Neuron (in vitro differentiated cells): ENCODE measurements around the gene FERMT1.
"Not testable (repeated sequence)": the region's sequence is repeated elsewhere in the genome, so short reads cannot be mapped to it uniquely, and the experiment has no call there.

Experiments
- H2AFZ ChIP-seq: one replicate; pipeline ENCODE4 v1.6.1; 2013; ENCODE audit warnings: low read depth, mild to moderate bottlenecking, inconsistent platforms, low read length, moderate library complexity
- H3K27me3 ChIP-seq: one replicate; pipeline ENCODE4 v1.6.1; 2013; ENCODE audit warnings: low read length; ENCODE audit not compliant: insufficient read depth
- H3K36me3 ChIP-seq: one replicate; pipeline ENCODE4 v1.6.1; 2013; ENCODE audit warnings: low read length; ENCODE audit not compliant: insufficient read depth
- H3K4me1 ChIP-seq: one replicate; pipeline ENCODE4 v1.6.1; 2013; ENCODE audit warnings: low read length; ENCODE audit not compliant: insufficient read depth
- H3K4me3 ChIP-seq: 2 replicates; pipeline ENCODE4 v1.5.1; 2013; ENCODE audit warnings: mild to moderate bottlenecking, low read length, moderate library complexity
- H3K9me3 ChIP-seq: one replicate; pipeline ENCODE4 v1.6.1; 2013; ENCODE audit warnings: low read length

FERMT1 gene

GRCh38 chr20:6040540-6040939, 82.3 kb downstream of the FERMT1 start:
- Histone ChIP-seq H3K4me1 (no peaks in the 10 kb centered on the region), H3K27me3 (no peaks in the 10 kb centered on the region), H3K36me3 (peaks cover 54% of the 10 kb centered on the region), H3K9me3 (peaks cover 5% of the 10 kb centered on the region), H3K4me3 (no peak overlapping the region), H2AFZ (no peak overlapping the region)

- Histone ChIP-seq H3K4me1 (no peaks in the 10 kb centered on the region), H3K27me3 (no peaks in the 10 kb centered on the region), H3K9me3 (peaks cover 5% of the 10 kb centered on the region), H3K36me3 (peaks cover 56% of the 10 kb centered on the region), H3K4me3 (no peak overlapping the region), H2AFZ (no peak overlapping the region)
These were observed 83.1 kb downstream of the FERMT1 start for GRCh38 chr20:6039766-6040165.

GRCh38 chr20:6038256-6038655, 84.6 kb downstream of the FERMT1 start:
- no peaks in the 10 kb centered on the region for H3K27me3 ChIP-seq
- H3K9me3 ChIP-seq = peaks cover 5% of the 10 kb centered on the region
- no peak overlapping the region for H3K4me3 ChIP-seq
- H3K36me3 ChIP-seq = peaks cover 70% of the 10 kb centered on the region
- no peak overlapping the region for H2AFZ ChIP-seq
- H3K4me1 ChIP-seq = no peaks in the 10 kb centered on the region

GRCh38 chr20:6037082-6037481, 85.7 kb downstream of the FERMT1 start:
- Histone ChIP-seq H3K4me3 (no peak overlapping the region), H3K4me1 (no peaks in the 10 kb centered on the region), H3K36me3 (peaks cover 71% of the 10 kb centered on the region), H3K9me3 (peaks cover 5% of the 10 kb centered on the region), H3K27me3 (no peaks in the 10 kb centered on the region), H2AFZ (no peak overlapping the region)

GRCh38 chr20:6036213-6036612, 86.6 kb downstream of the FERMT1 start:
- Histone ChIP-seq H3K4me3 (no peak overlapping the region), H3K36me3 (peaks cover 68% of the 10 kb centered on the region), H3K27me3 (no peaks in the 10 kb centered on the region)

GRCh38 chr20:6034134-6034969, 88.5 kb downstream of the FERMT1 start:
- Histone ChIP-seq H3K27me3 (no peaks in the 10 kb centered on the region), H3K36me3 (peaks cover 51% of the 10 kb centered on the region), H3K4me1 (no peaks in the 10 kb centered on the region), H3K9me3 (no peaks in the 10 kb centered on the region), H3K4me3 (no peak overlapping the region), H2AFZ (no peak overlapping the region)

More at GRCh38 chr20:6036213-6036612, 86.6 kb downstream of the FERMT1 start:
- H3K4me1 ChIP-seq = no peaks in the 10 kb centered on the region
- peaks cover 5% of the 10 kb centered on the region for H3K9me3 ChIP-seq
- H2AFZ ChIP-seq = no peak overlapping the region

- H3K27me3 ChIP-seq, H2AFZ ChIP-seq, H3K4me1 ChIP-seq, H3K4me3 ChIP-seq, H3K9me3 ChIP-seq: not testable (repeated sequence)
- peaks cover 38% of the 10 kb centered on the region for H3K36me3 ChIP-seq
These were observed 89.9 kb downstream of the FERMT1 start for GRCh38 chr20:6032907-6033306.

GRCh38 chr20:6030453-6031080, 92.3 kb downstream of the FERMT1 start:
- H3K4me1 ChIP-seq = no peaks in the 10 kb centered on the region
- peaks cover 33% of the 10 kb centered on the region for H3K36me3 ChIP-seq
- peaks cover 4% of the 10 kb centered on the region for H3K9me3 ChIP-seq
- no peak overlapping the region for H3K4me3 ChIP-seq
- H3K27me3 ChIP-seq = no peaks in the 10 kb centered on the region
- no peak overlapping the region for H2AFZ ChIP-seq

GRCh38 chr20:6029538-6029937, 93.3 kb downstream of the FERMT1 start:
- H3K36me3 ChIP-seq = peaks cover 38% of the 10 kb centered on the region

GRCh38 chr20:6028818-6029217, 94.0 kb downstream of the FERMT1 start:
- Histone ChIP-seq H3K4me3 (no peak overlapping the region), H3K4me1 (no peaks in the 10 kb centered on the region), H3K9me3 (peaks cover 10% of the 10 kb centered on the region), H3K27me3 (no peaks in the 10 kb centered on the region), H2AFZ (no peak overlapping the region), H3K36me3 (peaks cover 37% of the 10 kb centered on the region)

More at GRCh38 chr20:6029538-6029937, 93.3 kb downstream of the FERMT1 start:
- Histone ChIP-seq H3K4me1 (no peaks in the 10 kb centered on the region), H3K9me3 (peaks cover 10% of the 10 kb centered on the region), H3K27me3 (no peaks in the 10 kb centered on the region), H3K4me3 (no peak overlapping the region), H2AFZ (no peak overlapping the region)

GRCh38 chr20:6026051-6026450, 96.8 kb downstream of the FERMT1 start:
- peaks cover 42% of the 10 kb centered on the region for H3K36me3 ChIP-seq
- no peak overlapping the region for H3K4me3 ChIP-seq
- H3K4me1 ChIP-seq = no peaks in the 10 kb centered on the region
- H3K9me3 ChIP-seq = peaks cover 15% of the 10 kb centered on the region
- no peak overlapping the region for H2AFZ ChIP-seq
- no peaks in the 10 kb centered on the region for H3K27me3 ChIP-seq
